G401 (cell line): ENCODE results near the gene ZNF808. TPM values are rescaled to one million over a fixed set of nuclear protein-coding genes. Genes with fewer than 3 reads are reported as not detected.
"Not testable (repeated sequence)": the region's sequence is repeated elsewhere in the genome, so short reads cannot be mapped to it uniquely, and the experiment has no call there.

ENCODE experiments used
- DNase-seq: peaks from one replicate; pipeline ENCODE4 v3.0.0-alpha.2; 2015; ENCODE audit warnings: low spot score
- in situ Hi-C: cut with HindIII; loops from 2 replicates; pipeline ENCODE4 v1.10.0; 2016; ENCODE audit warnings: low sequenced_read_pairs, mixed read lengths
- total RNA-seq: library from RNA; depleted of rRNA; stranded (reverse); fragments of >200 nt; shearing (Covaris generic); gene quantifications from 2 replicates; pipeline ENCODE4 v1.2.3, GENCODE V29; 2014; rRNA removed

ZNF808 gene
- total RNA-seq, 1 experiment from 2014 or later, result 4.2 TPM

- DNase-seq, result no peak
- in situ Hi-C loops, result no loop called here
These were observed 57.4 kb downstream of the ZNF808 start for GRCh38 chr19:52584736-52585440.

DNA sequence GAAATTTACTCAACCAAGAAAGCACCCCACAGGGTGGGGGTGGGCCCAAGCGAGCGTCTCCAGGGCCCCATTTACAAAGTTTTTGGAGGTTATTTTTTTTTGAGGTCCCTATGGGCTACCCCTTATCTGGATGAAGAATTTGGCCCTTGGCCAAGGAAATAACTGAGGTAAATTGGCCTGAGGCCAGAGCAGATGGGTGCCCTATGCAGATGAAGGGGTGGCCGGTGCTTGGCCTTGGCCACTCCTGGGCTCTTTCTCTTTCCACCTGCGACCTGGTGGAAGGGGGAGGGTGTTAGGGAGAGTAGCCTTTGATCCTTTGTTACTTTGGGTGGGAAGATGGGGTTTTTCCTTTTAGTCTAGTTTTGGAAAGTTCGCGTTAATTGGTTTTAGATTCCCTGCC, 58.1 kb downstream of the ZNF808 start:
- DNase-seq, result no peak
- in situ Hi-C loops, result no loop called here

DNA sequence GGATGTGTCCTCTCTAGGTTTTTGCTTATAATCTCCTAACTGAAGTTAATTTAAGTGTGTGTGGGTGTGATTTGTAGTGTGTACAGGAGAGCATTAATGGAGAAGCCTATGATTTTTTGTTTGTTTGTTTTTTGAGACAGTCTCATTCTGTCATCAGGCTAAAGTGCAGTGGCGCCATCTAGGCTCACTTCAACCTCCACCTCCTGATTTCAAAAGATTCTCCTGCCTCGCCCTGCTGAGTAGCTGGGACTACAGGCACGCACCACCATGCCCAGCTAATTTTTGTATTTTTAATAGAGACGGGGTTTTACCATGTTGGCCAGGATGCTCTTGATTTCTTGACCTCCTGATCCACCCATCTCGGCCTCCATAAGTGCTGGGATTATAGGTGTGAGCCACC, 63.3 kb downstream of the ZNF808 start:
- no peak for DNase-seq
- in situ Hi-C loops, result no loop called here

DNA sequence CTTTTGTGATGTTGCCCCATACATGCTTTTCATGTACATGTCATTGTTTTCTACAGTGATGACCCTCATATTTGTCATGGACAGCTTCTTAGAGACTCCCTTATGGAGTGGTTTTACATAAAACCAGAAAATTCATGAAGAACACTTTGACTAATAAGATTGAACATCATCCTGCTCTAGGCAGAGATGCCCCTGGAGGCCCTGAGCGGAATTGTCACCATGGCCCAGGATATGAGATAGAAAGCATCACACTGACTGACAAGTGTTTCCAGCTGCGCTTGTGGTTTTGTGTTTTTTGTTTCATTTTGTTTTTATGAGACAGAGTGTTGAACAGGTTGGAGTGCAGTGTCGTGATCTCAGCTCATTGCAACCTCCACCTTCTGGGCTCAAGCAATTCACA, 64.8 kb downstream of the ZNF808 start:
- in situ Hi-C loops, result no loop called here
- DNase-seq, result no peak

DNA sequence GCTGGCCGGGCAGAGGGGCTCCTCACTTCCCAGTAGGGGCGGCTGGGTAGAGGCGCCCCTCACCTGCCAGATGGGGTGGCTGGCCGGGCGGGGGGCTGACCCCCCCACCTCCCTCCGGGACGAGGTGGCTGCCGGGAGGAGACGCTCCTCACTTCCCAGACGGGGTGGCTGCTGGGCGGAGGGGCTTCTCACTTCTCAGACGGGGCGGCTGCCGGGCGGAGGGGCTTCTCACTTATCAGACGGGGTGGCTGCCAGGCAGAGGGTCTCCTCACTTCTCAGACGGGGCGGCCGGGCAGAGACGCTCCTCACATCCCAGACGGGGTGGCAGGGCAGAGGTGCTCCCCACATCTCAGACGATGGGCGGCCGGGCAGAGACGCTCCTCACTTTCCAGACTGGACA, 66.0 kb downstream of the ZNF808 start:
- in situ Hi-C loops, DNase-seq: not testable (repeated sequence)

- DNase-seq, result no peak
- in situ Hi-C loops, result no loop called here
These were observed 71.8 kb downstream of the ZNF808 start for GRCh38 chr19:52599241-52599640.

GRCh38 chr19:52600639-52601024, 73.2 kb downstream of the ZNF808 start:
- in situ Hi-C loops, result no loop called here
- no peak for DNase-seq

GRCh38 chr19:52601025-52601973, 73.8 kb downstream of the ZNF808 start:
- in situ Hi-C loops, result no loop called here
- DNase-seq, result peak; percentile 86

- peak; percentile 27 for DNase-seq
- in situ Hi-C loops, result not testable (repeated sequence)
These were observed 74.5 kb downstream of the ZNF808 start for GRCh38 chr19:52601974-52602366.

GRCh38 chr19:52602941-52603340, 75.5 kb downstream of the ZNF808 start:
- in situ Hi-C loops, result no loop called here
- no peak for DNase-seq

- no peak for DNase-seq
- in situ Hi-C loops, result no loop called here
These were observed 76.2 kb downstream of the ZNF808 start for GRCh38 chr19:52603558-52604207.

Other genes starting within 250 kb of the ZNF808 start
- gene ZNF480, start 230.5 kb upstream of the ZNF808 start, total RNA-seq, result 4.9 and 9.1 TPM in 2 replicates
- 0.47 TPM in 1 of 2 replicates, not detected in the other for gene ZNF610, start 191.4 kb upstream of the ZNF808 start, total RNA-seq
- gene ZNF880, start 157.7 kb upstream of the ZNF808 start, total RNA-seq, result not detected in 2 replicates
- not detected in 2 replicates for gene ZNF528, start 129.8 kb upstream of the ZNF808 start, total RNA-seq
- gene ZNF534, start 98.5 kb upstream of the ZNF808 start, total RNA-seq, result not detected in 2 replicates
- not detected in 2 replicates for gene ZNF578, start 74.1 kb upstream of the ZNF808 start, total RNA-seq
- 1.1 and 1.2 TPM in 2 replicates for gene ZNF701, start 42.6 kb downstream of the ZNF808 start, total RNA-seq
- gene ZNF83, start 110.7 kb downstream of the ZNF808 start, total RNA-seq, result 14.0 and 19.4 TPM in 2 replicates
- gene ZNF611, start 207.4 kb downstream of the ZNF808 start, total RNA-seq, result 3.9 and 8.9 TPM in 2 replicates